Iris pigment epithelial cell (primary cell): ENCODE measurements around the gene CNGA3.
"Not testable (repeated sequence)": the region's sequence is repeated elsewhere in the genome, so short reads cannot be mapped to it uniquely, and the experiment has no call there.

Experiments
- DNase-seq: peaks from one replicate; pipeline ENCODE4 v3.0.0-alpha.2; 2011; ENCODE audit warnings: low read depth

The CNGA3 gene

DNA sequence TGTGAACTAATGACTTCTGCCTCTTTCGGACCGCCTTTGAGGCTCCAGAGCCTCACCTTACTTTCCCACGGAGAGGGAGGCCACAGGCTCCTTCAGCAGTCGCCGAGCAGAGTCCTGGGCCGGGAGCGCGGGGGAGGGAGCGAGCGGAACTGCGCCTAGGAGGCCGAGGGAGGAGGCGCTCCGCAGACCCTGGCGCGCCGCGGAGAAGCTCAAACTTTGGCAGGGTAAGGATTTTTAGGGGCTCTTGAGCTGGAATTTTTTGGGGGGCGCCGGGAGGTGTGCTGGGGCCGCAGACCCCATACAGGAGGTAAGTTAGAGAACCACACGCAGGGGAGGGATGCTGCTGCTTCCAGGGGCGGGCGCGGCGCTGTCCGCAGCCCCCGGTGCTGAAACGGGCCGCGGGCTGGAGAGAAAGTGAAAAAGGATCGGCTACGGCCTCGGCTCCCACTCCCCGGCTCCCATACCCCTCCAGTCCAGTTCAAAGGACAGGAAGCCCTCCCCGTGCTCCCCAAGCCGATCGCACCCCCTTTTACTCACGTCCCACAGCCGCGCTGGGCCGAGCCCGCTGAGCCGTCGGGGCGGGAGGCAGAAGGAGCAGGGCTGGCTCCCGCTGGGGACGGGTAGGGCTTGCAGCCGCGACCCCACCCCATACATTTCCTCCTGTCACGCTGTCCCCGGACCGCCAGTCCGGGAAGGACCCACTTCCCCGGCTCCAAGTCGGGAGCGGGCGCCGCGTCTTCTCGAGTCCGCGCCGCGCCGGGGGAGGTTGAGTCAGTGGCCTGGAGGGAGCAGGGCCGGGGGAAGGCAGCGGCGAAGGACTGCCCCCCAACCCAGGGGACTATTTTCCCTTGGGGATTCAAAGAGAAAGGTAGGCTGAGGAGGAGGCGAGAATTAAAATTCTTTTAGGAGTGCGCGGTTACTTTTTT lies at the start of gene CNGA3:
Gene CNGA3 (plus strand): TSS at position 146 of the 926 bp plus-strand sequence. CDS start 23,520 bp downstream, outside the sequence.
- peak; percentile 21 for DNase-seq

DNA sequence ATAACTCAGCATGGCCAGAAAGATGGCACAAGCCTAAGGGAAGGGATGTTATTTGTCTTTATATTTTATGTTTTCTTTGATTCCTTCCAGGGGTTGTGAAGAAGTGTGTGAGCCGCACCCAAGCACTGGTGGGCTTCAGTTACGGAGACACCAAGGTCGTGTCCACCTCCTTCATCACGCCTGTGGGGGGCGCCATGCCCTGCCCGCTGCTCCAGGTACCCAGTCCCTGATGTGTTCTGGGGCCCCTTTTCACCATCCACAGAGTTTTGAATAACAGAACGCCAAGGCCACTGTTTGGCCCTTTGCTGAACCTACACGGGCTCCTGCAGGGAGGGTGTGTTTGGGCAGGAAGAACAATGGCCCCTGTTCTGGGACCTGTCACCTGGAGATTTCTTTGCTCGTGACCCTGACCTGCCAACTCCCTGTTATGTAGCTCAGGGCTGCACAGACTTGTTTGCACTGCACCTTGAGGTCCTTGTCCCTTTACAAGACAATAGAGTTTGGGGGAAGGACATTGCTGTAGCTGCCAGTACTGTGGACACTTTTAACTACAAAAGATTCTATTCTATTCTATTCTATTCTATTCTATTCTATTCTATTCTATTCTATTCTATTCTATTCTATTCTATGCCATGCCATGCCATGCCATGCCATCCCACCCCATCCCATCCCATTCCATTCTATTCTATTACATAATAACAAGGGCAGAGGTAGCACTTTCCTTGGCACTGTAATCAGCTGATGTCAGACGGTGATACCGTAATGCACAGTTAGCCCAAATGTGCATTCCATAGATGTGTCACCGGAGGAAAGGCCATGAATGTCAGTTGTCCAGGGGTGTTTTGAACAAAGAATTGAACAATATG lies 48.2 kb upstream of the CNGA3 start:
- DNase-seq: no peak

DNA sequence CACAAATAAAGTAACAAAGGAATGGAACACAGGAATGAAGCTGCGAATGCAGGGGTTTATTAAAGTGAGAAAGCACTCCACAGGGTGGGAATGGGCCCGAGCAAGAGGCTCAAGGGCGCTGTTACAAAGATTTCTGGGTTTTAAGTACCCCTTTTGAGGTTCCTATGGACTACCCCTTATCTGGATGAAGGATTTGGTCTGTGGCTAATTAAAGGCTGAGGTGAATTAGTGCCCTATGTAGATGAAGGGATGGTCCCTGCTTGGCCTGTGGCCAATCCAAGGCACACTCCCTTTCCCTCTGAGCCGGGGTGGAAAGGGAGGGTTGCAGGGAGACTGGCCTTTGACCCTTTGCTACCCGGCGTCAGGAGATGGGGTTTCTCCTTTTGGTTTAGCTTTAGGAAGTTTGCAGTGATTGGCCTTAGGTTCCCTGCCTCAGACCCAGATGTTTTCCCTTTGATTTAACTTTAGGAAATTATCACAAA lies 47.5 kb upstream of the CNGA3 start:
- DNase-seq: no peak

DNA sequence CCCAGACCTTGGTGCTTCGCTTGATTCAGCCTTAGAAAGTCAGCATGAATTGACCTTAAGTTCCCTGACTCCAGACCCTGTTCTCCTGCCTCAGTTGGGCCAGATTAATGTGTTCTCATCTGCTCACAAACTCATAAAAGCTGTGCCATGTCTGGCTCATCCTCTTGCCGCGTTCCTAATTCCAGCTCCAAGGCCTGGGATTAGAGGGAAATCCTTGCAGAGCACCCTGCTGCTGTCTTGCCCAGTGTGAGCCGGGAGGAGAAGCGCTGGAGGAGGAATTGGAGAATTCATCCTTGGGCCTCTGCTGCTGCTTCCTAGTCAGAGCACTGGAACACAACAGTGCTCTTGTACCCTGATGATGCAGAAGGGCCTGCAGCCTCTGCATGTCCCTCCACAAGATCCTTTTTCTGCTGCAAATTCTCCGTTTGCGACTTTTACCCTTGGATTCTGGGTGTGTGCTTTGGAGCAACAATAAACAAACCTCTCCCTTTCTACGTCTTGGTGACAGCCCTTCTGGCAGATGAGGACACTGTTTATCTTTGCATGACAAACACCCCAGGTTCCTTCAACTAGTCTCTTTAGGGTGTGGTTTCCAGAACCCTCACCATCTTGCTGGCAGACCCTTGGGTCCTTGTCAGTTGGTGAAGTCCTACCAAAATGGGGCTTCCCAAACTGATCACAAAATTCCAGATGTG lies 46.9 kb upstream of the CNGA3 start:
- no peak for DNase-seq

DNA sequence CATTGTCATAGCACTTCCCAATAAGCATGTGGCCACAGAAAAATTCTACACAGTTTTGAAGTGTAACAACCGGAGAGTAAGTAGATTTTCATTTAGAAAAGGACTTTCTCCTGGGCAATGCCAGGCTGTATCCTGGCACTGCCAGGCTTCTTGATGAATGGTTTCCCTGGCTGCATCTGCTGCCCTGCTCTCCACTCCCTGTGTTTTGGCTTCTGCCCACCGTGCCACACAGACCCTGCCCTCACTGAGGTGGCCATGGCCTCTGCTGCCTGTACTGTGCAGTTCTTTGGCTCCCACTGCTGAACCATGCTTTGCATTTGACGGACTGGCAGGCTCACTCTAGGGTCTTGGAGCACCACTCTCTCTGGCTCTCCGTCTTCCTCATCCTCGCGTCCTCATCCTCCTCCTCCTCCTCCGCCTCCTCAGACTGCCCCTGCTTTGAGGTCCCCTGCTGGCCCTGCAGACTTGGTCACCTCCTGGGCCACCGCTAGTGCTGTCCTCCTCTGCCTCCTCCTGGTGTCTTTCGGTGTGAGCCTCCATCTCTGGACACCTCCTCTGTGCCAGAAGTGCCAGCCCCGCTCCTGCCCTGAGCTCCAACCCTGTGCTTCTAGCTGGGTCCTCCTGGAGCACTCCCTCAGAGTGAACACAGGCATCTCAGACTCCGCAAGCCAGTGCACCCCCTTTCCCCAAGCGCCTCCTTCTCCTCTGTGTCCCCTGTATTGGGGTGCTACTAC lies 45.9 kb upstream of the CNGA3 start:
- no peak for DNase-seq

DNA sequence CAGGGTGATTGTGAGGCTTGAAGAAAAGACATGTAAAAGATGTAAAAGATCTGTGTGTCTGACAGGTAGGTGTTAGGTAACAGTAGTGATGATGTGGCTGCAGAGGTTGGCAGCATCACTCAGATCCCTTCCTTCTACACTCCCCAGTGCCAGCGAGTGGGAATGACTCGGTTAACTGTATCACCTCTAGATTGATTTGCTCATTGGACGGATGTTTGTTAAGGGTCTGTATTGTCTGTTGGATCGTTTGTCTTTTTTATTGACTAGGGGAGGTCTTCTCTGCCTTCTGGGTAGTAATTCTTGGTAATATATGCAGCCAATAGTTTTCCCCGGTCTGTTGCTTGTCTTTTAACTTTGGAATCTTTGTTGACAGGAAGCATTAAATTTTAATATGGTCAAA lies 44.8 kb upstream of the CNGA3 start:
- DNase-seq: no peak

DNA sequence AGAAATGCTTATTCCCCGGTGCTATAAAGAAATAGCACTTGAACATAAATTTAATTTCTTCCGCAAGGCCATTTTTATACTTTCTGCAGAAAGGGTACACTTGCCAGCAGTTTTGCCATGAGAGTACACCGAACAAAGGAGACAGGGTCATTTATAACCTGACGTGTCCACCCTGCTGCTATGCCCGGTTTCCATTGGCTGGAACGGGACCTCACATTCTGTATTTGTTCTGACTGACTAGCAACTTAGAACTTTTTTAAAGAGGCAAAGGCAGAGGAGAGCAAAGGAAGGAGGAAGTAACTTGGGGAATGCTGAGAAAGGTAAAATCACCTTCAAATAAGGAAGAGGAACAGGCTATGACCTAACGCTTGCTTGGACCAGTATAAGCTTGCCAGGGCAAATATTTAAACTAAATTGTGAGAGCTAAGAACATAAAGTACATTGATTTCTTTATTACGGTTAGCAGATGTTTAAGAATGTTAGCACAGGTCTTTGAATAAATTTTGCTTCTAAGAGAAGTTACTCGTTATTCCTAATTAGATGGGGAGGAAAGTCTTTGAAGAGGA lies 39.0 kb upstream of the CNGA3 start:
- not testable (repeated sequence) for DNase-seq

DNA sequence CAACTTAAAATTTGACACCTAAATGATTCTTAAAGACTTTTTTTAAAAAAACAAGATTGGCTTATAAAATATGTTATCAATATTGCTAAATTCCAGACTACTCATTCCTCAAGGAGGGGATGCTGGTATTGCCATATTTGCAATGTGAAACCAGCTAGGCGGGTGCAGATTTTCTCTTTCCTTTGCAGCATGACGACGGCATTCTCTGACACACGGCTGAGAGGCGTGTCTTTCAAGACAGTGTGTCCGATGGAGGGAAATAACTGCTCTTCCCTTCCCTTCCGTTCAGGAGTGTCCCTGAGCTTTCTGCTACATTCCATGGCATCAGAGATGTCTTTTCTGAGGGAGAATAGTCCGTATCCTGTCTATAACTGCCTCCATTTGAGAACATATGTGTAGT lies 38.2 kb upstream of the CNGA3 start:
- peak; percentile 39 for DNase-seq

DNA sequence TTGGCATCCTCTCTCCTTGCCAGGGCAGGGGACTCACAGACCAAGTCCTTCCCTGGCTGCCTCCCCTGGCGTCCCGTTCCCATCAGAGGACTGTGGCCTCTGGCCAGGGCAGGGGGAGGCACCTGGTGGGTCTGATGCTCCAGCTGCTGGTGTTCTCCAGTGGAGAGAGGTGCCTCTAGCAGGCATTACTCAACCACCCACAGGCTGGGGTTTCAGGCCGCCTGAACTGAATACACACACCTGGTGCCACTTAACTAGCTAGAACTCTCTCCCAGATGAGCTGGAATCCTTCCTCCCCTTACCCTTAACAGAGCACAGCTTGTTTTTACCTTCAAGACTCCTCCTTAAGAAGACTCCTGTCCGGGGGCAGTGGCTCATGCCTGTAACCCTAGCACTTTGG lies 37.7 kb upstream of the CNGA3 start:
- no peak for DNase-seq

DNA sequence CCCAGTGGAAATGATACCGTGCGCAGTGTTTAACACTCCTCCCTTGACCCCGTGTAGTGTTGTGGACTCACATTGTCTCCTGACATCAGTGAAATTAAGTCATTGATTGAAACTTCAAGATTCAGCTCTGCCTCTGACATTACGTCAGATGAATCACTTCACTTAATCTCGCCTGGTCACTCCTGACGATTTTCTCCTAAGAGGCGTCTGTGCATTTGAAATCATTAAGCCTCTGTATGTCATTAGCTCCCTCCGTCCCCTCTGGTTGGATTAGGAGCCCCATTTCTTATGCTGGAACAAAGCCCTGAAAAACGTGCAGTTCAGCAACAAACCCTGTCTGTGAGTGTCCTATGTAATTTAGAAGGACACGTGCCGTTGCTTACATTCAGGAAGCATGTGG lies 36.7 kb upstream of the CNGA3 start:
- DNase-seq: no peak

DNA sequence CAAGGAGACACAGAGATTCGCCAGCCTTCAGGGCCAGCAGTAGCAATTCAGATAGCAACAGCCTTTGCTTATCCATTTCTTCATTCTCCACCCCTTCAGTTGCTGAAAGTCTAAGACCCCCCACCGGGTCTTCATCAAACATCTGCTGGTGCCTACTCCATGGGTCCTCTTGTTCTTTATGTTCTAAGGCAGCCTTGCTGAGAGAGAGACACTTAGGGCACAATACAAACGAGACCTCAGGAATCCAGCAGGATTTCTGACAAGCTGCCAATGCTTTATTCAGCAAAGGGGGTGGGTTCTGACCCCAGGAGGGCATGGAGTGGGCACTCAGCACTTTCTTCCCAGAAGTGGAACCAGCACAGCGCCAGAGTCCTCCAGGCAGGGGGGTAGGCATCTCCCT lies 36.2 kb upstream of the CNGA3 start:
- DNase-seq: no peak

DNA sequence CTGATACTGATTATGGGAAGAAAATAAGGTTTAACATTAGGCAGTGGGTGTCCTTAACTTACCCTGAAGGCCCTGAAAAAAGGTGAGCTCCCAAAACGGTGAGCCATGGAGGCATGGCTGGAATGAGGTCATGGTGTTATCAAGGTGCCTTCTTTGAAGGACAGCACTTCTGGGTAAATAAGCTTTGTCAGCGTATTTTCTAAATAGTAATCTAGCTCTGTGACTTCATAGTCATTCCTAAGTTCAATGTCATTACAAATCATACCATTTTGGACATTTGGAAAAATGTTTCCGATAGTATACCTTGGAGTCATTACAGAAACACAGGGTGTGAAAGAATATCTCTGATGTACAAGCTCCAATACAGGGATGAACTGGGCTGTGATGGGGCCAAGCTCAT lies 35.2 kb upstream of the CNGA3 start:
- no peak for DNase-seq

DNA sequence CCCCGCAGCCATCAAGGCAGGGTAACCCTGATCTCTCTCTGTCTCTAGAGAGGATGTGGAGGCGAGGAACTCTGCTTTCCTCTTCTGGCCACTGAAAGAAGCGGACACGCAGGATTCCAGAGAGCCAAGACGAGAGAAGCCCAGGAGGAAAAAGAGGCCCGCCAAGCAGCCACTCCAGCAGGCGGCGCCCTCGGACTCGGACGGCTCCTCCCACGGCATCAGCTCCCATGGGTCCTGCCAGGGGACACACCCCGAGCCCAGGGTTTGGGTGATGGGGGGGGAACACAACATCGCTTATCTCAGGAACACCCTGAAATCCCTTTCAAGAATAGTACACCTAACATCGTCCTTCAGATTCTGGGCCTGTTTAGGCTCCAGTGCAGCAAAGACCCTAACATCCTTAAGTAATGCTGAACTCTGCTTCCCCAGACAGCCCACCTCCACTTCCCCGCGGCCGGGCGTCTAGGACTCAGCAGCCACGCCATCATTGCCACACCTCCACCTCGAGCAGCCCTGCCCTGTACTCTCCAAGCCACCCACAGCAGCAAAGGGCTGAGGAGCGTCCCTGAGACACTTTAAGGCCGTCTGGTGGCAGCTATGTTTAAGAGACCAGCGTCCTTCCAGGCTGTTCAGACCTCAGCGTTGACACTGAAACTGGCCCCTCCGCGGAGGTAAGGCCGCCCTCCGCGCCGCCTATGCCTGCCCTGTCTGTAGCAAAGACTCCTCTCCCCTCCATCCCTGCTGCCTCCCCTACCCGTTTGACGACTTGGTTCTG lies 34.3 kb upstream of the CNGA3 start:
- no peak for DNase-seq

DNA sequence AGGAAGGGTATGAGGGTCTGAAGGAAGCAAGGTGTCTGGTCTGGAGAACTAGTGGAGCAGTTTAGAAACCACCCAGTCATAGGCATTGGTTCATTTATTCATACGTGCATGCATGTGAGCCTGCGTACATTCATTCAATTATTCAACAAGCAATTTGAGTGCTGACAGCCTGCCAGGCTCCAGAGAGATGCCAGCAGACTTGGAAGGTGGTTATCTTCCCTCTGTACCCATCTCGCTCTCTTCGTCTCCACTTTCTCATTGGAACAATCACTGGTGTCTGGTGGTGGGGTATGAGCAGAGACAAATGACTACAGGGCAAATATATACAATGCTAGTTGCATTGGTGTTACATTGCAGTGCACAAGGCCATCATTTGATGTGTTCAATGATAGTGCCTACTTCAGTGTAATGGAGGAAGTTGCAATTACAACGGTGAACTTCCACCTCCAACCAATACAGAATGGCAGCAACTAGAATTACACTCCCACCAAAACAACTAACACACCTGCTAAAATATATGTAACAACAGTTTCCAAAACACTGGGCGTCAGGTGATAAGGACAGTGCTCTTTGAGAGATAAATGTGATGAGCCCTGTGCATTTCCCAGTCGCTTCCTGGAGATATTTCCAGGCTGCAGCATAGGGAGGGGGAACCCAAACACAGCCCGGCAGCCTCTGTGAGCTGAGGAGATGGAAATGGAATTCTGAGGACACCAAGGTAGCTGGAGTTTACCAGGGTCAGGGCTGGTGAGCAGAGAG lies 32.6 kb upstream of the CNGA3 start:
- no peak for DNase-seq

DNA sequence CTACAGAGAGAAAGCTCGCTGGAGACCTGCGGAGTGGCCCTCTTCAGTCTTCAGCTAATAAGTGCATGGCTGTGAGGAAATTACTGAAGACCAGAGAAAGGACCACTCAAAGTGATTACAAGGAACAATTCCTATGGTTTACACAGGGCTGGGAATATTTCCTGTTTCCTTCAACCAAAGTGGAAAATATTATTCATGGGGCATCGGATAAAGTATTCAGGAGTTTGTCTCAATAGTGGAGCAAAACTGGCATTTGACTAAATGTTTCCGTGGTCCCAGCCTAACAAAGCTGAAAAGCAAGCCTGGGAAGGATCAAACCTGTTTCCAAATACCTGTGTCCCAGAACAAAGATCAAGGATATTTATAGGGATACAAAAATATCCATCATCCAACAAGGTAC lies 32.0 kb upstream of the CNGA3 start:
- DNase-seq: no peak

DNA sequence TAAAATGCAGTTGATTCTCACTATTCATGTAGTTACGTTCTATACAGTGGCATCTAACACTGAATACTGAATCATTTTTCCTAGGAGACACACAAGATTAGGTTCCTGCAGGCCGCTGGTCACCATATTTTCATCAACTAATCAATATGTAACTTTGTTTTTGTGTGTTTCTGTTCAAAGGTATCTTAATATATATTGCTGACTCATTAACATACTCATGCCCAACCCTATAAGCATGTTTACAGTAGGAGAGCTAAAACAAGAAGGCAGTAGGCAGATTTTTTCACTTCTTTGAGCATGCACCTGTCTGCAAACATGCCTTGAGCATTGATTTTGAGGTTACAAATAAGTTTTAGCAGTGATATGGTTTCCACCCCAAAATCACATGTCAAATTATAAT lies 30.3 kb upstream of the CNGA3 start:
- no peak for DNase-seq

DNA sequence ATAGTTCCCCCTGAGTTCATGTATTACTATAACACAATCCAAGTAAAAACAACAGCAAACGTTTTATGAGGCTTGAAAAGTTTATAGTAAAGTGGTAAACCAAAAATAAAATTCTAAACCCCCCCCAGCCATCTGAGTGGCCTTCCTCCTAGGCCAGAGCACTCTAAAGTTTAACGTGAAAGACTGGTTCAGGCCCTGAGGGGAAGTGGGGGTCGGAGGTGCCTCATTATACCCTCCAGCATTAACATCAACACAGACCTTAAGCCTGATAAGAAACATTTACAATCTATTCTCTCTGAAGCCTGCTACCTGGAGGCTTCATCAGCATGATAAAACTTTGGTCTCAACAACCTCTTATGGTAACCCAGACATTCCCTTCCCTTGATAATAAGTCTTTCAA lies 29.0 kb upstream of the CNGA3 start:
- no peak for DNase-seq

DNA sequence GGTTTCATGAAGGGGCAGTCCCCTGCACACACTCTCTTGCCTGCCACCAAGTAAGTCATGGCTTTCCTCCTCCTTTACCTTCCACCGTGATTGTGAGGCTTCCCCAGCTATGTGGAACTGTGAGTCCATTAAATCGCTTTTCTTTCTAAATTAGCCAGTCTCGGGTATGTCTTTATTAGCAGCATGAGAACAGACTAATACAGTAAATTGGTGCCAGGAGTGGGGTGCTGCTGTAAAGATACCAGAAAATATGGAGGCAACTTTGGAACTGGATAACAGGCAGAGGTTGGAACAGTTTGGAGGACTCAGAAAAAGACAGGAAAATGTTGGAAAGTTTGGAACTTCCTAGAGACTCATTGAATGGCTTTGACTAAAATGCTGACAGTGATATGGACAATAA lies 26.1 kb upstream of the CNGA3 start:
- not testable (repeated sequence) for DNase-seq

DNA sequence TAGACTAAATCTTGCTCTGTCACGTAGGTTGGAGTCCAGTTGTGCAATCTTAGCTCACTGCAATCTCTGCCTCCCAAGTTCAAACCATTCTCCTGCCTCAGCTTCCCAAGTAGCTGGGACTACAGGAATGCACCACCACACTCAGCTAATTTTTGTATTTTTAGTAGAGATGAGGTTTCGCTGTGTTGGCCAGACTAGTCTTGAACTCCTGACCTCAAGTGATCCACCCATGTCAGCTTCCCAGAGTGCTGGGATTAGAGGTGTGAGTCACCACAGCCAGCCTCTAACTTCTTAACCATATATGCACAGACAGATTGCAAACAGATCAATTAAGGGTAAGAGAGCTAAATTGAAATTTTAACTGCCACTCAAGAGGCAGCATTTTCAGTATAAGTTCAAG lies 22.1 kb upstream of the CNGA3 start:
- DNase-seq: peak; percentile 81

DNA sequence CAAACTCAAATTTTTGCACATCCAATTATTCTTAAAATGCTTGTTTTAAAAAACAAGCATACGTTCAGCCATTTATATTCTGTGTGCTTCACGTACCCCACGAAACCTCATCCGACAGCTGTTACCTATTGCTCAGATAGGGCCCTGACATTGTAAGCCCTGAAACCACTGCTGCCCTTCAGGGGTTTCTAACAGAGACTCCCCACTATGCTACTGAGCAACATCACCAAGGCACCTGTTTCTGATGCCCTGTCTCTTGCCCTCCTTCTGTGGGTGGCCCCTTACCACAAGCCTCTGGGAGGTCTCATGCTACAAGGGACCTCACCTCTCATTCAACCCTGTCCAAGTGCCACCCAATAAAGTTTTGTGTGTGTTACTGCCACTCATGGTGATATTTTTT lies 18.5 kb upstream of the CNGA3 start:
- no peak for DNase-seq
